Urothelium cell line (cell line): Measurements from ENCODE around the gene LRP8.

Source experiments
- DNase-seq: peaks from one replicate; pipeline ENCODE4 v3.0.0; 2011; ENCODE audit warnings: low spot score, mixed read lengths
- FAIRE-seq: peaks from 2 replicates; lab custom pipeline; 2011; peaks lifted over from hg19 to GRCh38; lab: Jason Lieb, UNC

The LRP8 gene

GRCh38 chr1:53328009-53328461, at the start of gene LRP8:
LRP8 (minus strand) TSS chr1:53328070; CDS start chr1:53327912, 158 bp downstream.
- peak; percentile 87 for FAIRE-seq
- peak; percentile 93 for DNase-seq

DNA sequence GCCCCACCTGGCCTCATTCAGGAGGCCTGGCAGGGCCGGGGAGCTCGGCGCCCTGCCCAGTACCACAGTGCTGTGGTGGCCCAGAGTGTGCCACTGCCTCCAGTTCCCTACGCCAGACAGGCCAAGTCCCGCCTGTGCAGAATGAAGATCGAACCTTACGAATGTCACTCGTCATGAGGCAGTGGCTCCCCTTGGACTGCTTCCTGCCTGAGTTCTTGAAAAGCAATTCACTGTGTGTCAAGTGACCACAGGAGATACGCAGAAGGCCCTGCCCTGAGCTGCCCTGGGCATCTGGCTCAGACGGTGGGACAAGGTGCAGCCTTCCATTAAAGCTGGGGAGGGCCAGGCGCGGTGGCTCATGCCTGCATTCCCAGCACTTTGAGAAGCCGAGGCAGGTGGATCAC, 49.6 kb upstream of the LRP8 start:
- FAIRE-seq, result no peak
- DNase-seq, result no peak

- FAIRE-seq, result no peak
These were observed 49.0 kb upstream of the LRP8 start for GRCh38 chr1:53376742-53377437.

DNA sequence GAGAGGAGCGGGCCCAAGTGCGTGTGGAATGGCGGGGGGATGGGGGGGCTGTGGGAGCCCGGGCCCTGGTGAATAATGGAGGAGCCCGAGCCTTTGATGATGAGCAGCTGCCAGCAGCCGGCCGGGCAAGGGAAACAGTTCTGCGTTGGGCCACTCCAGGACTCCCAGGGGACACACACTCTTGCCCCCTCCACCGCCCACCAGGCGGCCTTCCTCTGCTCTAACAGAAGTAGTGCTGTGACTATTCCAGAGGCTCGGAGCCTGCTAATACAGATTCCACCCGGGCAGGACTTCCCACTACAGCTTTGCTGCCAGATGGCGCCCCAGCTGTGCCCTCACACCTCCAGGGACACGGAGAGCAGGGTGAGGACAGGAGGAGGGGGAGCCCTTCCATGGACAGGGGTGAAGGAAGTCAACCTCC, 48.2 kb upstream of the LRP8 start:
- no peak for FAIRE-seq
- DNase-seq, result no peak

More at GRCh38 chr1:53376742-53377437, 49.0 kb upstream of the LRP8 start:
- DNase-seq, result no peak

DNA sequence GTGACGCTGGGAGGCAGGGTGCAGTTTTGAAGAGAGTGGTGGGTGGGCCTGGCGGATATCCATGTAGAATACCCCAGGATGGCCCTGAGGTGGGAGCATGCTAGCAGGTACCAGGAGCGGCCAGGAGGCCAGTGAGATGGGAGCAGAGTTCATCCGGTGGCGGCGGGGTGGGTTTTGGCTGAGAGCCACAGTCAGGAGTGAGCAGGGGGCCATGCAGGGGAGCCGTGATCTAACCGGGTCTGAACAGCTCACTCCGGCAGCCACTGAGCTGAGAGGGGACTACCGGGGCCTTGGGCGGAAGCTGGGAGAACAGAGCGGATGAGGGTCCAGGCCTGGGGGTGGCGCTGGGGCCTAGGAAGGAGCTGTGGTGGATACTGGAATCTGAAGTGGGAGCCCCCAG, 47.6 kb upstream of the LRP8 start:
- no peak for FAIRE-seq
- no peak for DNase-seq

DNA sequence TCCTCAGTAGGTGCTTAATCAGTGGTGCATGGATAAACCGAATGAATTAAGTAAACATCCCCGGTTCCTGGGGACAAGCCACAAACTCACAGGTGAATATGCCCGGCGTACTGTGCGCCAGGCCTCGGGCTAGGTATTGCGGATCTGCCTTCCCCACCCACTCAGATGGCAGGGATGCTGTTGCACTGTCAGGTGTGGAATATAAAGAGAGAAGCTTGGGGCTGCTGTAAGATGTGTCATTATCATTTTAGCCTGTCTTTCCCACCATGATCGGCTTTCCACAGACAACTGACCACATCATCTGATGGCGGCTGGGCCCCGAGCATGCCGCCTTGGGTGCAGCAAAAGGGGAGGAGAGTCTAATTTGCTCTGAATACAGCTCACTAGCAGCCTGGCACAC, 45.4 kb upstream of the LRP8 start:
- DNase-seq (no peak), FAIRE-seq (no peak)

DNA sequence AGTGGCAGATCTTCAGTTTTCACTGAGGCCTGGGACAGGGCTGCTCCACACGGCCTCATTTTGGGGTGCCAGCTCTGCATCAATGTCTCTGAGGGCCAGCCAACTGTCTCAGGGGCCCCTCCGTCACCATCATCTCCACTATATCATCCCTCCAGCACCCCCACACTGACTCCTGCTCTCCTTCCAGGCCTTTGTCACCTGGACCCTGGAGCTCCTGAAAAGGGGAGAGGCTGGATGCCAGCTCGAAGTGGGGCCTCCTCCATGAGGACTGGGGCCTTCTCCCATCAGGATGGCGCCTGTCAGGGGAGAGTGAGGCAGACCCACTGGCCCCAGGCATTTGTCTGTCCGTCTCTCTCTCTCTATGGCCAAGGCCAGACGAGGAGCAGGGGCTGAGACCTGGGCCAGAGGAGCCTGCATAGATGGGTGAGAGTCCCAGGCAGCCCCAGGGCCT, 44.7 kb upstream of the LRP8 start:
- DNase-seq (no peak), FAIRE-seq (no peak)

DNA sequence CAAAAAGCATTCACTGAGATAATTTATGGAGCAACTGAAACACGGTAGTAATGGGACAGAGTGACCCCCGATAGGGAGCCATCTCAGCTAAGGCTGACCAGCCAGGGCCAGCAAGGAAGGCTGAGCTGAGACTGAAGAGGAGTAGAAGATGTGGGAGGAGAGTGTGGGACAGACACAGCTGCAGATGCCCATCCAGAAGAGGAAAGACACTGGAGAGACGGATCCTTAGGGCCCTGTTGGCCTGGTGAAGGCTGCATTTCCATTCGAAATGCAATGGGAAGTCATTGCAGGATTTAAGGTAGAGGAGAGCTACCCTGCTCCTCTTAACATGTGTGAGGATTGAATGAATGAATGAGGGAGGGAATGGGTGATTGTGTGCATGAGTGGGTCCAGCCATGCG, 44.0 kb upstream of the LRP8 start:
- FAIRE-seq (no peak), DNase-seq (no peak)

DNA sequence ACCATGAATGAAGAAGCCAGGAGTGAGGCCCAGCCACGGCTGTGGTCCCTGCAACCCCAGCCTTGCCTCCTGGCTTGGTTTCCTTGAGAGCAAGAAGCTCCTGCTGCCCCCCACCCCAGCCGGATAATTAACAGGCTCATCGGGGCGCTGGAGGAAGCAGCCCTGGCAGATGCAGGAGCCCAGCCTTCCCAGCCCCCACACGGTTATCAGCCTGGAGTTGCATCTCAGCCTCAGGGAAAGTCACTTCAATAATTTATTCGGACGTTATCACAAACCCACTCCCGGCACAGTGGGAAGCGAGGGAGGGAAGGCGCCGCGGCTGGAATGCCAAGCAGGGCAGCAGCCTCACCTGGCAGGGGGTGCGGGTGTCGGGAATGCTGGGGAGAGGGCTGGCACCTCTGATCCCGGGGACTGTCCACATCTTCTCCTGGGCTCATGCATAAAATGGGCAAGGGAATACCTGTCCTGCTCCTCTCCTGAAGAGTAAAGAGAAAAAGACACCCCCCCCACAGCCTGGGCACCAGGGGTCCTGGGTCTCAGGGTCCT, 43.3 kb upstream of the LRP8 start:
- DNase-seq (no peak), FAIRE-seq (no peak)

DNA sequence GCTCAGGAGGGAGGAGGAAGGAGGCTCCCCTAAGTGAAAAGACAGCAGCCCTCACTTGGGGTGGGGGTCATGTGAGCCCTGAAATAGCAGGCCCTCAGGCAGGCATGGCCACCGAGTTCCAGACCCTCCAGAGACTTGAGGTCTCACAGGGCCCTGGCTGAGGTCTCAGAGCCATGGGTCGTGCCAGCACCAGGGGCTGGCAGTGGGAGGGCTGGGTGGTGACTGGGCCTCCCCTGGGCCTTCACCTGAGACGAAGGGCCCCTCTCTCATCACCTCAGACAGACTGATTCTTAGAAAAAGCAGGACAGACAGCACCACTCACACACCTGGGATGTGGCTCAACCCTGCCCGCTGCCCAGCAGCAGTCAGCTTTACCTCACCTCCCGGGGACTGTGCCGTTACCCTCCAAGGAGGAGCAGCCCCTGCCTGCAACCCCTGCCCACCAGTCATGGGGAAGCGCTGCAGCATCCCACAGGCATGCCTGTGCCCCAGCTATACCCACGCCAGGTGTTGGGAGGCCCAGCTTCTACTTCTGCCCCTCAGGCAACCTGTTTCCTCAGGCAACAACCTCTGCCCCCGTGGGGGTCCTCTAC, 42.6 kb upstream of the LRP8 start:
- DNase-seq, result no peak
- no peak for FAIRE-seq

DNA sequence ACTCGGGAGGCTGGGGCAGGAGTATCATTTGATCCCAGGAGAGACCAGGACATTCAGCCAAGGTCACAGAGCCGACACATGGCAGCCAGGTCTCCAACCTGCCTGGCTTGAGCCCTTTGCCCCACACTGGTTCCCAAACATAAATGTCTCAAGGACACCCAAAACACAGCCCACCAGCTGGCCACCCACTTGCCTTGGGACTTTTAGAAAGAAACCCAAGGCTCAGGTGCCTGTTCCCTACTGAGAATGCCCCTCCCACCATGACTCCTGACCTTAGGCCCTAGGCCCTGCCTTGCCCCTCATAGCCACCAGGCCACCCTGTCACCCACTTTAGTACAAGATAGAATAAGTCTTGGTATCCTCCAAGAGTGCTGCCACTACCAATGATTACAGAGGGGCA, 41.9 kb upstream of the LRP8 start:
- DNase-seq, result no peak
- no peak for FAIRE-seq

DNA sequence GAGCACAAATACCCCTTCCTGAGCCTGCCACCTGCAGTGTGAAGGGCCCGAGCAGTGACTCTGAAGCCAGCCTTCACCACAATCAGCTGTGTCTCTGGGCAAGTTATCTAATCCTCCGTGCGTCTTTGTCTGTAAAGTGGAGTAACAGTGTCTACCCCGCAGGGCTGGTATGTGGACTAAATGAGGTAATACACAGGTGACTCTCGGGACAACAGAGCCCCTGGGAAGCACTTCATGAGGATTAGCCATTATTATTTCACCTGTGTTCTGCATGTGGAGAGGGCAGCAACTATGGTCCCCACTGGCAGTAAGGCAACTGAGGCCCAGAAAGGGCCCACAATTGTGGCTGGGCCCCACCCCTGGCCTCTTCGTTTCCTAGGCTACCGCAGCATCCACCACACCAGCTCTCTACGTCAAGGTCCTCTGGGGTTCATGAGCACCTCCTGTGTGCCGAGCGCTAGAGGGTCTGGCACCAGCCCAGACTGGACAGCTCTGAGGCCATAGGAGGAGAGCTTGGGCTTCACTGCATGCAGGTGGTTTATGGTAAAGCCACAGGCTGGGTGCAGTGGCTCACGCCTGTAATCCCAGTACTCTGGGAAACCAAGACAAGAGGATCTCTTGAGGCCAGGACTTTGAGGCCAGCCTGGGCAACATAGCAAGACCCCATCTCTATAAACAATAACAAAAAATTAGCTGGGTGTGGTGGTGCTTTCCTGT, 41.3 kb upstream of the LRP8 start:
- no peak for FAIRE-seq
- DNase-seq, result no peak

- no peak for FAIRE-seq
- no peak for DNase-seq
These were observed 40.6 kb upstream of the LRP8 start for GRCh38 chr1:53368314-53369033.

GRCh38 chr1:53367503-53368313, 39.8 kb upstream of the LRP8 start:
- FAIRE-seq (no peak), DNase-seq (no peak)

DNA sequence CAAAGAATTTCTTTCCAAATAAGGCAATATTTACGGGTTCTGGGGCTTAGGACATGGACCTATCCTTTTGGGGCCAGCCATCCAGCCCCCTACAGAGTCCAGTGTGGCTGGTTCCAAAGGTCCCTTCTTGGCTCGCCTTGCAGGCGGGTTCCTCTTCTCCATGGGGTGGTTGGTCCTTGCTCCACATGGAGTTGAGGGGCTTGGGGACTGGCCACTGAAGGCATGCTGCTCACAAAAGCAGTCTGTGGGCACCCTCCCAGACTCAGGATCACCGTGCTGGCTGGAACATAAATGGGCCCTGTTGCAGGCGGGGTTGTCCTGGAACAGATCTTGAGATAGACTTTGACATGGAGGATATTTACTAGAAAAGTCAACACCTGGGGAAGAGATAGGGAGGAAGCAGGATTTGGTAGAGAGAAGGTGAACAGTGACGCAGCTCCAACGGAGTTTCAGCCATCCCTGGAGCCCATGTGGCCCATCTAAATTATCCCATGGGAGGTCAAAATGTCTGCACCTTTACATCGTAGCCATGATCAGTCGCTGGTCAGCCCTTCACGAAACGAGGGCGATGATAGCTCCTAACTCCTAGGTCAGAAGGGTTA, 39.1 kb upstream of the LRP8 start:
- no peak for DNase-seq

DNA sequence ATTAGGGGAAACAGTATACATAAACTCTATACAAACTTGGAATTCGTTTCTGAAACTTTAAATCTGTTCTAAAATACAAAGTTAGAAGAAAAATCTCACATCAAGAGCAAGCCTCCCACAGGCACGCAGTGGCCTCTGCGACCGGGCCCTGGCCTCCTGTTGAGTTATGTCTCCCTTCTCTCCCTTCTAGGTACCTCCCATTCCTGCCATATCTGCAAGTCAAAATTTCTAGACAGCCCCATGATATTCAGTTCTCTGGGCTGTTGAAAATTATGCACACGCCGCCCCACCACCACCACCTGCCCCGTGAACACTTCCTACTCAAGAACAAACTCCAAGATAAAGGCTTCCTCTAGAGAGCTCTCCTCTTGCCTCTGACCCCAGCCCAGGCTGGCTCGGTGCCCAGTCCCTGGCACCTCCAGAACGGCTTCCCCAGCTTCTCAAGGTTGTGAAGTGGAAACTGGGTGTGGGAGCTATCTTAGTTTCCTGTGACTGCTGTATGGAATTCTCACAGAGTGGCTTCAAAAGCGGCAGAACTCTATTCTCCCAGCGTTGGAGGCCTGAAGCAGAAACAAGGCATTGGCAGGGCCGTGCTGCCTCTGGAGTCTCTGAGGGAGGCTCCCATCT, 37.7 kb upstream of the LRP8 start:
- no peak for DNase-seq
- no peak for FAIRE-seq

More for the DNA sequence above, 39.1 kb upstream of the LRP8 start:
- FAIRE-seq, result no peak

DNA sequence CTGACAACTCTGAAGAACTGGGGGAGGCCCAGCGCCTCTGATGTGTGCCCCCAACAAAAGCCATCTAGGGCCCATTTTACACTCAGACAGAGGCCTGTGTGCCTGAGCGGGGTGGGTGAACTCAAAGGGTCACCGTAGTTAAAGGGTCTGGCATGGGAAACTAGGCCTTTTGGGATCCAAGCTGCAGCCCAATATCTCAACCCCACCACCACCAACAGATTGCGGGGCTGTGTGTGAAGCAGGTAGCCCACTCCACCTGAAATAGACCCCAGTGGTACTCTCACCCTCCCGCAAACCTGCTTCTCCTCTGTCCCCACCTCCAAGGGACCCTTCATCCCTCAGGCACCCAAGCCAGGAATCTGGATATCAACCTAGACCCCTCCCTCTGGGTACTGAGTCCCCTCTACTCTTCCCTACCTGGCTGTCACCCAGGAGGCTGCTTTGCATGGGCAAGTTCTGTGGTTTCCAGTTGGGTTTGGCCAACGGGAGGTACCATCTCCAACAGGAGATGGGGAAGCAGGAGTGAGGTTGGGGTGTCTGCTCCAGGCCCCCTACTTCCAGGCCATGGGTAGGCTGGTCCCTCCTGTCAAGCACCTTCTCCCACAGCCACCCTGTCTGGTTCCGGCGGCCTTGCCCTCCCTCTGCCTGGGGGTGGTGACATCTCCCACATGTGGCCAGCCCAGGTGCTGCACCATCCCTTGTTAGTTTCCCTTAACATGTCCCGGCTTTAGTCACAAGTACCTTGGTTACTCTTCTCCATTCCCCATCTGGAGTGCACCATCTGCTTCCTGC, 35.2 kb upstream of the LRP8 start:
- no peak for FAIRE-seq
- no peak for DNase-seq

GRCh38 chr1:53362270-53362669, 34.4 kb upstream of the LRP8 start:
- no peak for FAIRE-seq
- DNase-seq, result no peak
